DMS153 treated with DMSO at 0.1 percent for 48 hours (cell line): ENCODE measurements around the gene MUC2.
A peak's percentile ranks its signal among the peaks of the same experiment; 100 is the strongest.

Experiments
- DNase-seq: peaks from one replicate; lab custom pipeline; 2025; ENCODE audit not compliant: unreplicated experiment; lab: John Stamatoyannopoulos, UW

The MUC2 gene

DNA sequence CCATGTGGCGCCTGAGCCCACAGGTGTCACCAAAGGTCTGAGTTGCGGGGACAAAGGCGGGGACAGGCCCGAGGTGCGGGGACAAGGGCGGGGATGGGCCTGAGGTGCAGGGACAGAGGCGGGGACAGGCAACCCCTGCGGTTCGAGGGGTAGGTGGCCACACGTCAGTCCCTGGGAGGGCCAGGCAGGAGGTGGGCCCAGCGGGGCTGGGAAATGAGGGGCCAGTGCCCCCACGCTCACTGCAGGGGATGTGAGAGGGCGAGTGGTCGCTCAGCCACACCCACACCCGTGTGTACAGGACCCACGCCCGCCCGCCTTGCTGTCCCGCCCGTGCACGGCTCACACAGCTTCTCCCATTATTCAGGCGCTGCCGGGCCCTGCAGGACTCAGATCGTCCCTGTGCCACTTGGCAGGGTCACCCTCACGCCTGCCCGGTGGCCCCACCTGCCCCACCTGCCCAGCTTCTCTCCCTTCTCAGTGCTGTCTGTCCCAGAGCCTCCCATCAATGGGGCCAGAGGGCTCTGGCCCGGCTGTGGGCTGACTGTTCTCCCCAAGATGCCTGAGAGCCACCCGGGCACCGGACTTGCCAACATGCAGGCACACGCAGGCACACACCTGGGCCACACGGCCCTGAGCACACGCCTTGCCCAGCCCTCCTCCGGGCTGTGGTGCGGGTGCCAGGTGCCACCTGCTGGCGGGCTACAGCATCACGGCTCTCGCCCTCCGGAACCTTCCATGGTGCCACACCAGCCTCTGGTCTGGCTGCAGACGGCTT lies 23.9 kb upstream of the MUC2 start:
- DNase-seq, result peak; percentile 62

DNA sequence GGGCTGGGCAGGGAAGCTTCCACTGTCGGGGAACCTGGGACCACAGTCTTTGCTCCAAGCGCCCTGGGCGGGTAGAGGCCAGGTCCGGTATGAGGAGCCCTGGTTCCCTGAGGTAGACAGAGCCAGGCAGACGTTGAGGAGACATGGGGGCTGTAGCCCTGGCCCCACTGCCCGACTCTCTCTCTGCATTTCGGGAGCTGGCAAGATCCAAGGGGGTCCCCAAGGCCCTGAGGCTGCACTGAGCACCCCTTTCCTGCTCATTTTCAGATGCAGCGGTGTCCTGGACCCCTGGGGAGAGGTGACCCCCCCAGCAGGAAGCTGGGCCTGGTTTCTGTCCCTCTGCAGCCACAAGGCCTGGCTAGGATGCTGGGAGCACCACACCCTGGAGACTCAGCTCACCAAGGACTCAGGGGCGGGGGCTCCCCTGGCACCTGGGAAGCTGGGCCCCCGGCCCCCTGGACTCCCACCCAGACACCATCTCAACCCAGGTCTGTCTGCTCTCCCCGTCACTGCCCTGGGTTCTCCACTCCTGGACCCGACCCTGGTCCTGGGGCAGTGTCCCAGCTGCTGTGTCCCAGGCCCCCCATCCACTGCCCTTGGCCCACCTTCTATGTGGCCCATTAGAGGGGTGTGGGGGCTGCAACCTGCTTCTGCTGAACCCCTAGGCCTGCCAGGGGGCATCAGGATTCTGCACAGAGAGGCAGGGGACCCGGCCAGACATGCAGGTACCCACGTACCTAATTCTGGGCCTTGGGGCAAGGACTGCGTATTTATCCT lies 23.1 kb upstream of the MUC2 start:
- no peak for DNase-seq

DNA sequence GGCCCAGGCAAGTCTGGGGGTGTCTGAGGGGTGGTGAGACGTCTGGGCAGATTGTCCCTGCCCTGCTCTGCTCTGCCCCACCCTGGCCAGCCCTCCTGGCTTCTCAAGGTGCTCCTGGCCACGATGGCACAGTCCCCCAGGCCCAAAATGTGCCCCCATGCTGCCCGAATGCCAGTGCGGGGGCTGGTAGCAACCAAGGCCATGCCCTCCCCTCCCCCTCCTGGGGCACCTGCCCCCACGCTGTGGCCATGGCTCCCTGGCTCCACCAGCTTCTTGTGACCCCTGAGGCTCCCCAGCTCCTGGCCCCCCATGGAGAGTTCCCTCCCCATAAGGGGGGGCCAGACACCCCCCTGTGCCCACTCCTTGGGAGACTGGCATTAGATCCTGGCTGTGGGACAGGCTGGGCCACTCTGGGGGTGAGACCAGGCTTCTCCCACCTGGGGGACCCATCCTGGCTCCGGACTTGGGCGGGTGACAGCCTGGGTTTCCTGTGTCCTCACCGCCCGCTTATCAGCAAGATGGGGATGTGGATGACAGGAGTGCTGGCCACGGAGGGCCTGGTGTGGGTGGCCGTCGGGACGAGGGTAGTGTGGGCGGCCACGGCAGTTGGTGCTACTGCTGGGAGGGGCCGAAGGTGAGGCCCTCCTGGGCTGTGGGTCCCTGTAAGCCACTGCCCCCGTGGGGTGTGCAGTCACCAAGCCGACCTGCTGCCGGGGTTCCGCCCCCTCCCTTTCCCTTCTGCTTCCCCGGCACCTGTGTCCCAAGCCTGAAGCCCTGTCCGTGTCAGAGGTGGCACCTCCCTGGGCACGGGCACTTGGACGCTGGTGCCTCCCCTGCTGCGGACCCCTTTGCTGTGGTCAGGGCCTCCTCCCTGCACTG lies 22.3 kb upstream of the MUC2 start:
- DNase-seq, result no peak

DNA sequence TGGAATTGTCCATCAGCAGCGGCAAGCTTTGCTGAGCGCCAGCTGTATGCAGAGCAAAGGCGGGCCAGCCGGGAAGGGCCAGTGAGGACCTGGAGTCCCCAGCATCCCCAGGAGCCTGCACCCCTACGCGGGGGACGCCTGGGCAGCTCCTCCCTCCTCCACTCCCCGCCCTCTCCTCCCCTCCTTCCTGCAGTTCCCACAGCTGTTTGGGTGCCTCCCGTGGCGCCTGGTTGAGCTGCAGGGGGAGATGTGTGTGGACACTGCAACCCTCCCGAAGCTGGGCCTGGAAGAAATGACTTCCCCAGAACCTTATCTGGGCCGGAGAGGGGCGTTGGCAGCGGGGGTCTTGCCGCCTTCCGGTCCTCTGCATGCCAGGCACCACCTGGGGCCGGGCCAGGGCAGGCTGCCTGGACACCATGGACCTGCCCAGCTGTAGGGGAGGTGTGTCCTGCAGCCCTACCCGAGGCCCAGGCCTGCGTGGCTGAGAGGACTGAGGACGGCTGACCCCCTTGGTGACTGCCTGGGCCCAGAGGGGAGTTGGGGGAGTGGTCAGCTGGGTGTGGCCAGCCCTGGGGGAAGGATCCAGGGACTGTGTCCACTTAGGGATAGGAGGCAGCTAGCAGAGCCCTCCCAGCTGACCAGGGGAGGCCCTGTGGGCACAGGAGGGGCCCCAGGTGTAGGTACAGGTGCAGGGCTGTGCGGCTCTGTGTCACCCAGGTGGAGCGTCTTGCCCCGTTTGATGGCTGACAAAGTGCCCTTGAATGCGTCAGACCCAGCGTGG lies 21.4 kb upstream of the MUC2 start:
- no peak for DNase-seq

DNA sequence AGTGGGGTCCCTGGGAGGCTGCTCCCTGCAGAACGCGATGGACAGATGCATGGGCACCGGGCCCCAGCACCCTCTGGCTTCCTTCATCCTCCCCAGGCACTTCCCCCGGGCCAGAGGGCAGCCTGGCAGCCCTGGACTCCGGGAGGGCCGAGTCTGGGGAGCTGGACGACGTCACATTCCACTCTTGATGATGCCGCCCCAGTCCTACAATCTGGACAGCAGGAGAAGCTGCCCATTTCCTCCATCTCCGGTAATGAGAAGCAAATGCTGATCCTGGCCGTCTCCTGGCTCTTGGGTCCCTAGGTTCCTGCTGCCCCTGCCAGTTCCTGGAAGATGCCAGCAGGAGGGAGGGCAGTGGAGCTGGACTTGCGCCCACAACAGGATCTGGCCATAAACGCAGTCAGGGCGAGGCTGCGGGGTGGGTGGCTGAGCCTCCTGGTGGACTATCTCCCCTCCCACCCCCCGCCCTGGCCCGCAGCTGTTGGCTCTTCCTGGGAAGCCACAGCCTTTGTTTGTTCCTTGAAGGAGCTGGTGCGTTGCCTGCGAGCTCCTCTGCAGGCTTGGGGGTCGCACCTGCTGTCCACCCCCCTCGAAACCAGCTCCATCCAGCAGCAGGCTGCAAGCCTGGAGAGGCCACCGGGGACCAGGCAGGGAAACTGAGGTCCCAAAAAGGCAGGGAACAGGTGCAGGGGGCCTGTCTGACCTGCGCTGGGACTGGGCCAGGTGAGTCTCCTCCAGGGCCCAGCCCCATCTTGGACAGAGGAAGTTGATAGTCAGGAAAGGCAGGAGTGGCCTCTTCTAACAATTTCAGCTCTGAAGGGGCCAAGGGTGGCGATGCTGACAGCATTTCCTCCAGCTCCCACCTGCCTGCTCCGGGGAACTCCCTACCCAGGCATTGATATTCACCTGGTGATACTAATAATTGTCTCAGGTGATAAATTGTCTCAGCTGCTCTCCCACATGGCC lies 20.2 kb upstream of the MUC2 start:
- DNase-seq, result no peak

DNA sequence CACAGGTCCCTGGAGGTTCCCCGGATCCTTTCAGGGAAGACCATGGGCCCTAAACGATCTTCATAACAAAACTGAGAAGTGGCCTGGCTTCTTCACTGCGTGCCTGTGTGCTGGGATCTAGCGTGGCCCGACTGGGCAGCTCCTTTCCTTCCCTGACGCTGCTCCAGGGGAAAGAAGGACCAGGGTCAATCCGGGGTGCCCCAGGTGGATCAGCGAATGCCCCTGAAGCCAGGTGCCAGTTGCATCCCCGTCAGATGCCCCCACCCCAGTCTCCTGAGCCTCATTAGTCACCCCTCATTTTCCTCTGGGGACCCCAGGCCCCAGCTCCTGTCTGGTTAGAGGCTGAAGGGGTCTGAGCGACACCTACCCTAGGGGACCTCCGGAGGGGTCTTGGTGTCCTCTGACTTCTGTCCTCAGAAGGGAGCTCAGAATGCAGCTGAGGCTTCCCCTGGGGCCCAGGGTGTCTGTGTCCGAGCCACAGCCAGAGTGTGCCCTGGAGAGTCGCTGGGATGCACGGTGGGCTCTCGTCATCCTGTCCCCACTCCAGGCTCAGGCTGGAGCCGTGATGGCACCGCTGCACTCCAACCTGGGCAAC lies 19.5 kb upstream of the MUC2 start:
- DNase-seq, result no peak

DNA sequence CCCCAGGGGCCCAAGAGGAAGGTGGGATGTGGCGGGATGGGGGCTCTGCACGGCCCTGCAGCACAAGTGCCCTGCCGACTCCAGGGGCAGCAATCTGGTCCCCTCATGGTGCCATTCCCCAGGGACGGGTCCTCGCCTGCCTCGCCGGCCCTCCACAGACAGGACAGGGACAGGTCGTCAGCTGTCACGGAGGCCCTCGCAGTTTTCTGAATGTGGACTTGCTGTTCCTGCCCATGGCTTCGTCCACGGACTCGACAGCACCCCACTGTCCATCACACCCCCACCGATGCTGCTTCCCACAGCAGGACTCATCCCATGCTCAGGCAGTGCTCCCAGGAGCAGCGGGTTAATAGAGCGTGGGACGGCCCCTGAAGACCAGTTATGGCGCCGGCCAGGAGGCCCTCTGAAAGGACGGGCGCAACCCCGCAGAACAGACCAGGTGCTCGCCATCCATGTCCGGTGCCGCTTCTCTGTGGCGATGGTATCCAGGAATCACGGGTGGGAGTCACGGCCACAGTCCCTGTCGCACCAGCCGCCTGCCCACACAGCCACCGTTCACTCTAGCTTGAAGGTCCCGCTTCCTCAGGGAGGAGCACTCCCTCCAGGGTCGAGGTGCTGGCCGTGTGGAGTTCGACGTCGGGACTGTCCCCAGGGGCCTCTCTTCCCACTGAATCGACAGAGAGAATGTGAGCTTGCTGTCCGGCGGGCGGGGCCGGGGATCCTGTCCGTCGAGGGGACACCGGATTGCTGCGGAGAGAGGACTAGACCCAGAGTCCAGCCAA lies 18.5 kb upstream of the MUC2 start:
- no peak for DNase-seq

DNA sequence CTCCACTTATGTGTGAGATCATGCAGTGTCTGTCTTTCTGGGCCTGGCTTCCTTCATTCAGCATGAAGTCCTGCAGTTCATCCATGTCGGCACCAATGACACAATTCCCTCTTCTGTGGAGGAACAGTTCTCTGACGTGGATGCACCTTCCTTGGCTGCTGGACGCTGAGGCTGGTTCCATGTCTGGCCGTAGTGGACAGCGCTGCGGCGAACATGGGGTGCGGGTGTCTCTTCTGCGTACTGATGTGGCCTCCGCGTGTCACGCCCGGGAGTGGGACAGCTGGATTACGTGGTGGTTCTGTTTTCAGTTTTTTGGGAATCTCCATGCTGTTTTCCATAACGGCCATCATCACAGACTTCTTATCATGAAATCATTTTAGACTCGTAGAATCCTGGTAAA lies 16.9 kb upstream of the MUC2 start:
- no peak for DNase-seq

DNA sequence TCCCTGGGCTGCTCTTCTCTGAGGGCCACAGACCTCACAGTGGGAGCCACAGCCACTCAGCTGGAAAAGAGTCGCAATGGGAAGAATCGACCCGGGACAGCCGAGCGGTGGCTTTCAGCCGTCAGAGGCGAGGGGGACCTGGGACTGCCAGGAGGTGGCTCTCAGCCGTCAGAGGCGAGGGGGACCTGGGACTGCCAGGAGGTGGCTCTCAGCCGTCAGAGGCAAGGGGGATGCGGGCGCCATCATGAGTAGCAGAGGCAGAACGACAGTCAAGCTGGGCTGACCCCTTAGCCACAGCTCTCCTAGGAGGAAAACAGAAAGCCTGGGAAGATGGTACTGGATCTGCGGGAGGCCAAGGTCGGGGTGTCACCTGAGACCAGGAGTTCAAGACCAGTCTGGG lies 14.9 kb upstream of the MUC2 start:
- no peak for DNase-seq

DNA sequence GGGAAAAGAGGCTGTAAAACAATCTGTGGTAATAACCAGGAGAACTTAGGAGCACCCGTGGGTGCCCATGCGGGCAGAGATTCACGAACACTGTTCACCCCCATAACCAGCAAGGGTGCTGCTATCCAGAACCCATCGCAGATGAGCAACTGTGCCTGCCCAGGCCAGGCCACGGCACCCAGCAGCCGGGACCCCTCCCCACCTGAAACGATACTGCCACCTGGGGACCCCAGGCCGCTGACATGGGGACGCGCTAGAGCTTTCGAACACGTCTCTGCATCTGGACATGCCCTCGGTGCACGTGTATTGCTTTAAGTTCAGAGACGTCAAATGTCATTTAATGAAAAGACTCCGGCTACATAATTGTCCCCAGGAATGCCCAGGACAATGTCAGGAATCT lies 14.3 kb upstream of the MUC2 start:
- no peak for DNase-seq

DNA sequence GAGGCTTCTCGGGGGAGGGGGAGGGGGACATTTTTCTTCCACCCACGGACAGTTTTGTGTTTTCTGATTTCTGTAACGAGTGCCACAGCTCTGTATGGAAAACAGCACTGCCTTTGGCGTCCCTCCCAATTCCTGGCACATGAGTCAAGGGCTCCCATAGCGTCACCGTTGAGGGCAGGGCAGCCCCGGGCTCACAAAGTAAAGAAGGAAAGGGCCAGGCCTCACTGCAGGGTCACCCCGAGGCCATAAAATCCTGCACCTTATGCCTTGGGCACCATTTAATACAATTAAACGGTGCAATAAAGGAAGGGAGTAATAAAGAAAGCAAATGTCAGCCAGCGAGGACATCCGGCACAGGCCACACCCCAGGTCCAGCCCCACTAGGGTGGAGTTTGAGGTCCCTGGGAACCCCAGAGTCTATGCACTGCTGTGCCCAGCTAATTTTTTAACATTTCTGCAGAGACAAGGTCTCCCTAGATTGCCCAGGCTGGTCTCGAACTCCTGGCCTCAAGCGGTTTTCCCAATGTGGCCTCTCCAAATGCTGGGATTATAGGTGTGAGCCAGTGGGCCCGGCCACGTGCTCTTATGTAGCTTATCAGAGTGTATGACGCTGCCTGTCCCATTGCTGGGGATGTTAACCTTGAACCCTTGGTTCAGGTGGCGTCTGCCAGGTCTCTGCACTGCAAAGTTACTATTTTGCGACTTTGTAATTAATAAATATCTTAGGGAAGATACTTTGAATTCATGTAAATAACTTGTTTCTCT lies 13.6 kb upstream of the MUC2 start:
- no peak for DNase-seq

DNA sequence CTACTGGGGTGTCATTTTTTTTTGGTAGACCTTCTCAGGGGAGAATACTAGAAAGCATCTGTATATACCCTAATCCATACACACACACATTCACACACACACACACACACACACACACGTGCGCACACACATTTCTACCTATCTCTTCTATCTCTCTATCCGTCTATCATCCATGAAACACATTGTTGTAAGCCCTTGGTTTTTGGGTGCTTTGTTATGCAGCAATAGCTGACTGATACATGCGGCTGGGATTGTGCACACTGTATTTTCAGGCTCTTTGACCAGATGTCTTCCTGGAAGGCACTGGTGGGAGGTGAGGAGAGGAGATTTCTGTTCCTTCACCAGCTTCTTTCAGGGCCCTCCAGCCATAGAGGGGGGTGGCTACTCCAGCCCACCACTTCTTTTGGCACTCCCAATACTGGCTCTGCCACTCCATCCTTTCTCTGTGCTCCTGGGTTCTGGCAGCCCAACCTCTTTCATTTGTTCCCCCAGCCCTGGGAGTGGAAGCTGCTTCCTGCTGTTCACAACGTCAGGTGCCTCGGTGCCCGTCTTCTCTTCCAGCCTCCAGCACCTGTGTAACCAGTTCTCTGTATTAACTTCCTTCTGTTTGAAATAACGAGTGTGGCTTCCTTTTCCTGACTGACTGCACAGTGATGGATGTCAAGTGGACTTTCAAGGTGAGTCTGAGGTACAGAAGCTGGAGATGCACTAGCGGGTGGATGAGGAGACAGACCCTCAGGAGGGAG lies 12.4 kb upstream of the MUC2 start:
- no peak for DNase-seq

DNA sequence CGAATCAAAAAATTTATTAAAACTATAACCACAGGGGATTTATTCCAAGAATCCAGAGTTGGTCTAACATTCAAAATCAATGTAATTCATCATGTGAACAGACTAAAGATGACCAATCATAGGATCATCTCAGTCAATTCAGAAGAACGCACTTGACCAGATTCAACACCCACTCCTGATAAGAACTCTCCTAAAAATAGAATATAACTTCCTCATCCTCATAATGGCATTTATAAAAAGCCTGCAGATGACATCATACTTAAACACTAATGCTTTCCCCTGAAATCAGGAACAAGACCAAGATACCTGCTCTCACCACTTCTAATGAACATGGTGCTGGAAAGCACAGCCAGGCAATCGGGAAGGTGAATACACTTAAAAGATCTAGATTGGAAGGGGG lies 10.5 kb upstream of the MUC2 start:
- DNase-seq, result no peak

DNA sequence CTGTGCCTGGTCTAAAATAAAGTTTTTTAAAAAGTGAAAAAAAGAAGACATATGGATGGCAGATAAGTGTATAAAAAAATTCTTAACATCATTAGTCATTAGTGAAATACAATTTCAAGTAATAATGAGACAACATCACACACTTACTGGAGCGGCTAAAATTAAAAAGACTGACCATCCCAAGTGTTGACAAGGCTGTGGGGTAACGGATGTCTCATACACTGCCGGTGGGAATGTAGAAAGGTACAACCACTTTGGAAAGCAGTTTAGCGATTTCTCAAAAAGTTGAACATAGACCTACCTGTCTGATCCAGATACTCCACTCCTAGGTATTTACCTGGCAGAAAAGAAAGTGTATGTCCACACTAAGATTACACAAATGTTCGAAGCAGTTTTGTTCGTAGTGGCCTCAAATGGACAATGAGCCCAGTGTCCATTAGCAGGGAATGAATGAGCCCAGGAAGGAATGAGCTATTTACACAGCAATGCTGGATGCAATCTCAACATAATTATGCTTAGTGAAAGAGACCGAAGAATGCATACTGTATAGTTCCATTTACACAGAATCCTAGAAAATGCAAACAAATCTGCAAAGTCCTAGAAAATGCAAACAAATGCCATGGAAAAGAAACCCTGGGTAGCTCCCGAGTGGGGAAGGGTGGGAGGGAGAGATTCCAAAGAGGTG lies 6.7 kb upstream of the MUC2 start:
- DNase-seq, result no peak

DNA sequence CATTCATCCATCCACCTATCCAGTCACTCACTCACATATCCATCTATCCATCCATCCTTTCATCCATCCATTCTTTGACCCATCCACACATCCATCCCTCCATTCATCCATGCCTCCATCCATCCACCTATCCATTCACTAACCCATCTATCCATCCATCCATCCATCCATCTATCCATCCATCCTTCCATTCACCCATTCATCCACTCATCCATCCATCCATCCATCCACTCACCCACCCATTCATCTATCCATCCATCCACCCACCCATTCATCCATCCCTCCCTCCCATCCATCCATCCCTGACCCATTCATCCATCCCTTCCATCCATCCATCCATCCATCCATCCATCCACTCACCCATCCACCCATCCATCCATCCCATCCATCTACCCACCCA lies 4.9 kb upstream of the MUC2 start:
- DNase-seq, result no peak

DNA sequence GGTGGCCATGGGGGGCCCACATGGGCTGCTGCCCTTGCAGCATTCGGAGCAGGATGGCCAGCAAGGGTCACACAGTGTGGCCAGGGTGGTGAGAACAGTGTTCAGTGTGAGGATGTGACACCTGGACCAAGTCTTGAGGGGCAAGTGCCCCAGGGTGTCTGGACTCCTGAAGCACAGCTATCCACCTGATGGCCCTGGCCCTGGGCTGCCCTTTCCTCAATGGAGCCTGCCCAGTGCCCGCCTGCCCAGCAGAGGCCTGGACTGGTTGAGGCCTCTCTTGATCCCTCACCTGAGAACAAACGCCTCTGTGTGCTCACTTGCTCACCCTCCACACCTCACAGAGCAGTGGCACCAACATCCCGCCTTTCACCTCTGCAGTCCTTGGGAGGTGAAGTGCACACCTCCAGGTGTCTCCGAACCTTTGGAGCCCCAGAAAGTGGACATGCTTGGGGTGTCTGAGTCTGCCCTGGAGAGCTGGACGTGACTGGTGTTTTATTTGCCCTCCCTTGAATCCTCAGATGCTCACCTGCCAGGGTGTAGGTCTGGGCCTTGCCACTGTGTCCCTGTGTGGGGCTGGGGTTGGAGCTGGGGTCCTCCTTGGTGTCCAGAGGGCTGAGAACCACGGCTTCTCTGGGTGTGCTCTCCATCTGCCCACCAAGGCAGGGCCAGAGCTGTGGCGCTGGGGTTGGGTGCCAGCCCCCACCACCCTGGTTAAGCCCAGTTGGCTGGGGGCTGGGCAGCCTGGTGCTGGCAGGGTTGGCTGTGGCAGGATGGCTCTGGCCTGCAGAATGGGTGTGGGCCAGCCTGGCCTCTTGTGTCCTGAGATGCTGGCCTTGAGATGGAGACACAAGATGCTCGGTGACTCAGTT lies 3.8 kb upstream of the MUC2 start:
- DNase-seq, result no peak
